ENCODE results near the gene GPR146. TPM values are rescaled to one million over a fixed set of nuclear protein-coding genes. Genes with fewer than 3 reads are reported as not detected.
A peak's percentile ranks its signal among the peaks of the same experiment; 100 is the strongest.
"Not testable (repeated sequence)": the region's sequence is repeated elsewhere in the genome, so short reads cannot be mapped to it uniquely, and the experiment has no call there.

GPR146 gene
- total RNA-seq, 2 experiments from 2014 or later: 0.40 to 2.1 TPM

DNA sequence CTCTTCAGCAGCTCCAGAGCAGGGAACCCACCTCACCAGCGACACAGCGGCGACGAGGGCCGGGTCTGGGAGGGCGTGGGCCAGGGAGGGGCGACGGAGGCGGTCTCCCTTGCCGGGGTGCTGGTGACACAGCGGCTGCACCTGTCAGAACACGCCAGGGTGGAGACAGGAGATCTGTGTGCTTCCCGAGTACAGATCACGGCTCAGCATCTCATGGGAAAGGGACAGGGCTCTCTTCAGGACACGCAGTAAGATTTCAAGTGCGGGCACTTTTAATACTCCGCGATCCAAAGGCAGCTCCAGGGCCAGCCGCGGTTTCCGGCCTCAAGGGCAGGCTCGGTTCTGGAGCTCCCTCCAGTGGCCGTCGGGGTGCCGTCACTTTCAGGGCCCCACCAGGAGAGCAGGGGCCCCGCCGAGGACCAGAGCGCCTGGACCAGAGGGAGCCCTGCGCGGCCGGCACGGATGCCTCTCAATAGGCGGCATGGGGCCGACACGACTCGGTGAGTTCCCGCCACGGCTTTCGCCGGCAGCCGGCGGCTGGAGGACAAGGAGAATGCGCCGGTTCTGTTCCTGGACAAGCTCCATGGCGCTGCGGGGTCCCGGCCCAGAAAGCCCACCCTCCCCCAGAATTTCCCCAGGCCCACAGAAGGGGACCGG, 21.4 kb downstream of the GPR146 start:
- CTCF ChIA-PET: interaction anchor here (0.6 to 4.1 kb wide), 42 partner anchors 9 to 410 kb away, joined by 3 to 322 read pairs (median 4); partner anchors contain the start of genes COX19, CYP2W1, GPER1 and GPR146
- ATAC-seq: peak; percentile 98
- H3K9me3 Mint-ChIP-seq (ENCODE audit: low read depth): peaks cover 5% of the 10 kb centered on the region
- H3K27me3 Mint-ChIP-seq: no peaks in the 10 kb centered on the region
- no peak overlapping the region for H3K4me3 Mint-ChIP-seq
- peak; percentile 87 for DNase-seq
- no peak overlapping the region for H3K27ac Mint-ChIP-seq
- peaks cover 2% of the 10 kb centered on the region for H3K4me1 Mint-ChIP-seq
- no peaks in the 10 kb centered on the region for H3K36me3 Mint-ChIP-seq

DNA sequence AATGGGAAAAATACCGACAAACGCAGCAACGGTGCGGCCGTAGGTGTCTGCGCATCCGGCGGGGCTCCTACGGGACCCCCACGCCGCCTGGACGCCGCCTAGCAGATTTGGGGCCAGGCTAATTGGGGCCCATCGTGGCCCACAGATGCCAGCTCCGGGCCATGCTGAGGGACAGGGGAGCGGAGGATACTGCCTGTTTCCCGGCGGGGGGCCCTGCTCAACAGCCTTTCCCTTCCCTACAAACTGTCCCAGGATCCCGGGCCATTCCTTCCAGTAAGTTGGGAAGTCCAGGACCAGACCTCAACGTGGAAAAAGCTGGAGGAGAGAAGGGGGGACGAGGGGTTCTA, 21.9 kb downstream of the GPR146 start:
- ATAC-seq (no peak), DNase-seq (no peak)
- no peaks in the 10 kb centered on the region for H3K36me3 Mint-ChIP-seq
- no peaks in the 10 kb centered on the region for H3K27me3 Mint-ChIP-seq
- CTCF ChIA-PET: interaction anchor here (0.8 to 4.1 kb wide), 32 partner anchors 9 to 409 kb away, joined by 3 to 322 read pairs (median 6); partner anchors contain the start of genes COX19, GPER1, GPR146 and ZFAND2A
- H3K4me3 Mint-ChIP-seq: no peak overlapping the region
- H3K27ac Mint-ChIP-seq: no peak overlapping the region
- H3K4me1 Mint-ChIP-seq: peaks cover 2% of the 10 kb centered on the region
- H3K9me3 Mint-ChIP-seq (ENCODE audit: low read depth): peaks cover 8% of the 10 kb centered on the region

DNA sequence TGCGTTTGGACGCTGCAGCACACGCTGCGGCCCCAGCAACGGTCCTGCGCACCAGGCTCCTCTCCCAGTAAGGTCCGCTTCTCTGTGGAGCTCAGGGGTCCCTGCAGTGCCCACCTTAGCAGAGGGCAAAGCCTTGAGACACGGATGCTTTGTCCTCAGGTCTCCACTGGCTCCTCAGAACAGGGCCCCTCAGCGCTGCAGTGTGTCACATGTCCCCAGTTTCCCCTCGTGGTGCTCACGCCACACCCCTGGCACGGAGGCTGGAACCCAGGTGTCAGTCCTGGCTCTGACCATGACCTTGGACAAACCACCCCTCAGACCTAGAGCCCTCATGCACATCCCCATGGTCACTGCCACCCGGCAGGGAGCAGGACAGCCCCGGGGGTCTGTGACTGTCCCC, 23.7 kb downstream of the GPR146 start:
- DNase-seq (no peak), ATAC-seq (no peak)
- Mint-ChIP-seq H3K4me3 (no peak overlapping the region), H3K27me3 (no peaks in the 10 kb centered on the region), H3K4me1 (peaks cover 2% of the 10 kb centered on the region), H3K9me3 (ENCODE audit: low read depth) (peaks cover 8% of the 10 kb centered on the region), H3K36me3 (no peaks in the 10 kb centered on the region), H3K27ac (no peak overlapping the region)
- CTCF ChIA-PET: interaction anchor here (2.2 kb wide), 1 partner anchor 75 kb away, joined by 13 read pairs; no protein-coding TSS in a partner anchor

DNA sequence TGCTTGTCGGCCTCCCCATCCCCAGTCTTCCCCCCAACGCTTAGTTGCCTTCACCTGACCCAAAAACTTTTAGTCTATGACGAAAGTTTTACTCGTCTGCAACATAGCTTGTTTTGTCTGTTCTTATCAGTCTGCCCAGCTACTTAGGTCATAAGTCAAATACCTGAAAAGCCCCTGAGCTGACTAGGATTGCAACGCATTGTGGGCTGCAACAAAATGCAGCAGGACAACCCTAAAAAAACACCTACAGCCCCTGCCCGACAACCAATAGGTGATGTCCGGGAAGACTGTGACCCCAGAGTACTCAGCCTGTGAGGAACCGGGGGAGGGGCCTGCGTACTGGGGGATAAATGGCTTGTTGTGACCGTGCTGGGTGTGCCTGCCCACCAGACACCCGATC, 24.3 kb downstream of the GPR146 start:
- ATAC-seq (no peak), DNase-seq (no peak)
- CTCF ChIA-PET: interaction anchor here (2.2 kb wide), 1 partner anchor 75 kb away, joined by 13 read pairs; no protein-coding TSS in a partner anchor
- Mint-ChIP-seq H3K4me1 (peaks cover 2% of the 10 kb centered on the region), H3K9me3 (ENCODE audit: low read depth) (peaks cover 8% of the 10 kb centered on the region), H3K4me3 (no peak overlapping the region), H3K27me3 (no peaks in the 10 kb centered on the region), H3K27ac (no peak overlapping the region), H3K36me3 (no peaks in the 10 kb centered on the region)

DNA sequence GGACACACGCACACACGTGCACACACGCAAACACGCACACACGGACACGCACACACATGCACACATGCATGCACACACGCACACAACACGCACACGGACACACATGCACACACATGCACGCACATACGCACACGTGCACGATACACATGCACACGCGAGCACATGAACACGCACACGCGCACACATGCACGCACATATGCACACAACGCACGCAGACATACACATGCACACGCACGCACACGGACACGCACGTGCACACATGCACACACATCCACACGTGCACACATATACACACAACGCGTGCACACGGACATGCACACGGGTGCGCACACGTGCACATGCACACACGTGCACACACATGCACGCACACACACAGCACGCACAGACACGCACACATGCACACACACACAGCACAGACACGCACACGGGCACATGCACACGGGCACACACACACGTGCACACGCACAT, 26.2 kb downstream of the GPR146 start:
- ATAC-seq: no peak

DNA sequence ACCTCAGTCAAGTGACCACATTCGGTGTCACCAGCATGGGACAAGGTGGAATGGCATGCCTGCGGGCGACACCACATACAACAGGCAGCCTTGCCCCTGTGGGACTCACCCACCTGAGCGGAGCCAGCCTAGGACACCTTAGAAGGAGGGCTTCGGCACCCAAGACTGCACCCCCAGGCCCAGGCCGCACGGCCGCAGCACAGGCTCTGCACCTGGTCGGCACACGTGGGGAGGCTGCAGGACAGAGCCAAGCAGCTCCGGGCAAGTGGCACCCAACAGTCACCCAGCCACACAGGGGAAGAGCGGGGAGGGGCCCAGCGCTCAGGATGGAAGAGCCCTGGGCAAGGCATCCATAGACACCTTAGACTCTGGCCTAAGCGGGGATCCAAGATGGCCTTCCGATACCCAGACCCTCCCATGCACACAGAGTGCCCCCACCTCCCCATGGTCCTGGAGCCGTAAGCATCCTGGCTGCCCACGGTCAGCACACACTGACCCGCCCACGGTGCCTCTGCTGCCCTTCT, 27.4 kb downstream of the GPR146 start:
- DNase-seq (no peak), ATAC-seq (no peak)
- no peak overlapping the region for H3K27ac Mint-ChIP-seq
- no peaks in the 10 kb centered on the region for H3K36me3 Mint-ChIP-seq
- H3K9me3 Mint-ChIP-seq (ENCODE audit: low read depth): peaks cover 8% of the 10 kb centered on the region
- no peaks in the 10 kb centered on the region for H3K4me1 Mint-ChIP-seq
- H3K4me3 Mint-ChIP-seq: no peak overlapping the region
- CTCF ChIA-PET: interaction anchor here (2.0 kb wide), 1 partner anchor 79 kb away, joined by 11 read pairs; no protein-coding TSS in a partner anchor
- no peaks in the 10 kb centered on the region for H3K27me3 Mint-ChIP-seq

More for the DNA sequence above, 26.2 kb downstream of the GPR146 start:
- H3K4me1 Mint-ChIP-seq: peaks cover 1% of the 10 kb centered on the region
- H3K27me3 Mint-ChIP-seq: no peaks in the 10 kb centered on the region
- peaks cover 8% of the 10 kb centered on the region for H3K9me3 Mint-ChIP-seq (ENCODE audit: low read depth)
- H3K36me3 Mint-ChIP-seq: no peaks in the 10 kb centered on the region
- no peak overlapping the region for H3K4me3 Mint-ChIP-seq
- no peak overlapping the region for H3K27ac Mint-ChIP-seq
- CTCF ChIA-PET: no interaction called here
- no peak for DNase-seq

DNA sequence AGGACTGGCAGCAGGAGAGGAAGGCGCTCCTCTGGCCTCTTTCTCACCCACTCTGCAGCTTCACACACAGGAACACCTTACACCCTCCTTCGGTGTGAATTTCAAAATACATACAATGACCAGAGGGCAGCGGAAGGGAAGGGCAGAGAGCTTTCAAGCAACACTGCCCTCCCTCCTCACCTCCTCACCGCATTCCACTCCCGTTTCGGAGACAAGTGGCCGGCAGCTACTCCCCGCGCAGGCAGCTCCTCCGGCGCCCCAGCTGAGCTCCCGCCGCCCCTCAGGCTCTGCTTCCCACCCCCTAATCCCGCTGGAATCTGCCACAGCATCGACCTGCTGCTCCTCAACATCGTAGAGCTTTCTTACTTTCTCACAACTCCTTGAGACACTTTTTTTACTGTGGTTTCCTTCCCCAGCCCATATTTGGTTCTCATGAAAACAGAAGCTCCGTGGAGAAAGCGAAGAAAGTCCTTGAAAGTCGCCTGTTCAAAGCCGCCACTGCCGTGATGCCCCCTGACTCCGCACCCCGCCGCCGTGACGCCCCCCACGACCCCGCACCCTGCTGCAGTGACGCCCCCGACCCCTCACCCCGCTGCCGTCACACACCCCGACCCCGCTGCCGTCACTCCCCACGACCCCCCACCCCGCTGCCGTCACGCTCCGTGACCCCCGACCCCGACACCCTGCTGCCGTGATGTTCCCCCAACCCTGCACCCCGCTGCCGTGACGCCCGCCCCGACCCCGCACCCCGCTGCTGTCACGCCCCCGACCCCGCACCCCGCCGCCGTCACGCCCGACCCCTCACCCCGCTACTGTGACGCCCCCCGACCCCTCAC, 29.0 kb downstream of the GPR146 start:
- DNase-seq (no peak), ATAC-seq (no peak)
- CTCF ChIA-PET: interaction anchor here (2.0 kb wide), 1 partner anchor 80 kb away, joined by 11 read pairs; no protein-coding TSS in a partner anchor
- H3K4me3 Mint-ChIP-seq: no peak overlapping the region
- H3K27me3 Mint-ChIP-seq: no peaks in the 10 kb centered on the region
- peaks cover 8% of the 10 kb centered on the region for H3K9me3 Mint-ChIP-seq (ENCODE audit: low read depth)
- no peaks in the 10 kb centered on the region for H3K4me1 Mint-ChIP-seq
- no peaks in the 10 kb centered on the region for H3K36me3 Mint-ChIP-seq
- H3K27ac Mint-ChIP-seq: no peak overlapping the region

DNA sequence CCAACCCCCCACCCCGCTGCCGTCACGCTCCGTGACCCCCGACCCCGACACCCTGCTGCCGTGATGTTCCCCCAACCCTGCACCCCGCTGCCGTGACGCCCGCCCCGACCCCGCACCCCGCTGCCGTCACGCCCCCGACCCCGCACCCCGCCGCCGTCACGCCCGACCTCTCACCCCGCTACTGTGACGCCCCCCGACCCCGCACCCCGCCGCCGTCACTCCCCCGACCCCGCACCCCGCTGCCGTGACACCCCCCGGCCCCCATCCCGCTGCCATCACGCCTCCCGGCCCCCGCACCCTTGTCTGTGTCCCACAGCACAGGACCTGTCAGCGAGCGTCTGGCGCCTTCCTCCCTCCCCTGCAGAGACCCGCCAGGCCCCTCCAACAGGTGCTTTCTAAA, 29.7 kb downstream of the GPR146 start:
- CTCF ChIA-PET: interaction anchor here (2.0 kb wide), 2 partner anchors 8 to 81 kb away, joined by 10 to 11 read pairs; no protein-coding TSS in a partner anchor
- H3K4me1 Mint-ChIP-seq; H3K9me3 Mint-ChIP-seq (ENCODE audit: low read depth); H3K27me3 Mint-ChIP-seq; H3K27ac Mint-ChIP-seq; DNase-seq; H3K36me3 Mint-ChIP-seq; H3K4me3 Mint-ChIP-seq; ATAC-seq: not testable (repeated sequence)

DNA sequence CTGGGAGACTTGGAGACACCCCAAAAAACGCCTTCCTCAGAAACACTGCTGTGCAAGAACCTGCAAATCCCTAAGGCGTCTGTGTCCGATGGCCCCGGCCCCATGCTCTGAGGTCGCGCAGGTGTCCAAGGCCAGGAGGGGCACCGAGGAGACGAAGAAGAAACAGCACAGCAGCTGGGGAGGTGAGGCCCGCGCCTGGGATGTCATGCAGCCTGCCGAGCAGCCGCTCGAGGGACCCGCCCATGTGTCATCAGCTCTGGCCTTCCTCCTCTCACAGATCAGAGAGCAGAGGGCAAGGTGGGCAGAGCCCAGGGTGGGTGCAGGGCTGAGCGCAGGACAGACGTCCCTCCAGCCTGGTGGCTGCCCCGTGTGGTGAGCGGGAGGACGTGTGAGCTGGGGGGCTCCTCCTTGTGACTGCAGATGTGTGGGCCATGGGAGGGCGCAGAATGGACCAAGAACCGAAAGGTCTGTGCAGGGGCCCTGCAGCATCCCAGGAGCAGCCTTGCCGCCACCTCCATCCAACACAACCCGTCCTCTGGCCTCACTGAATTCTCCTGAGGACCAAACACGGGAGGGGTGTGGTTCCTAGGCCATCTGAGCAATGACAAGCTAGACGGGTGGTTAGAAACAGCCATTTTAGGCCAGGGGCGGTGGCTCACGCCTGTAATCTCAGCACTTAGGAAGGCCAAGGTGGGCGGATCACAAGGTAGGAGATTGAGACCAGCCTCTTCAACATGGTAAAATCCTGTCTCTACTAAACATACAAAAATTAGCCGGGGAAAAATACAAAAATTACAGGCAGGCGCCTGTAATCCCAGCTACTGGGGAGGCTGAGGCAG, 30.5 kb downstream of the GPR146 start:
- no peak overlapping the region for H3K4me3 Mint-ChIP-seq
- CTCF ChIA-PET: interaction anchor here (1.0 to 2.0 kb wide), 3 partner anchors 9 to 113 kb away, joined by 3 to 10 read pairs (median 6); no protein-coding TSS in a partner anchor
- DNase-seq: no peak
- H3K9me3 Mint-ChIP-seq (ENCODE audit: low read depth): peaks cover 8% of the 10 kb centered on the region
- no peaks in the 10 kb centered on the region for H3K36me3 Mint-ChIP-seq
- no peak for ATAC-seq
- H3K4me1 Mint-ChIP-seq: no peaks in the 10 kb centered on the region
- H3K27ac Mint-ChIP-seq: no peak overlapping the region
- no peaks in the 10 kb centered on the region for H3K27me3 Mint-ChIP-seq

DNA sequence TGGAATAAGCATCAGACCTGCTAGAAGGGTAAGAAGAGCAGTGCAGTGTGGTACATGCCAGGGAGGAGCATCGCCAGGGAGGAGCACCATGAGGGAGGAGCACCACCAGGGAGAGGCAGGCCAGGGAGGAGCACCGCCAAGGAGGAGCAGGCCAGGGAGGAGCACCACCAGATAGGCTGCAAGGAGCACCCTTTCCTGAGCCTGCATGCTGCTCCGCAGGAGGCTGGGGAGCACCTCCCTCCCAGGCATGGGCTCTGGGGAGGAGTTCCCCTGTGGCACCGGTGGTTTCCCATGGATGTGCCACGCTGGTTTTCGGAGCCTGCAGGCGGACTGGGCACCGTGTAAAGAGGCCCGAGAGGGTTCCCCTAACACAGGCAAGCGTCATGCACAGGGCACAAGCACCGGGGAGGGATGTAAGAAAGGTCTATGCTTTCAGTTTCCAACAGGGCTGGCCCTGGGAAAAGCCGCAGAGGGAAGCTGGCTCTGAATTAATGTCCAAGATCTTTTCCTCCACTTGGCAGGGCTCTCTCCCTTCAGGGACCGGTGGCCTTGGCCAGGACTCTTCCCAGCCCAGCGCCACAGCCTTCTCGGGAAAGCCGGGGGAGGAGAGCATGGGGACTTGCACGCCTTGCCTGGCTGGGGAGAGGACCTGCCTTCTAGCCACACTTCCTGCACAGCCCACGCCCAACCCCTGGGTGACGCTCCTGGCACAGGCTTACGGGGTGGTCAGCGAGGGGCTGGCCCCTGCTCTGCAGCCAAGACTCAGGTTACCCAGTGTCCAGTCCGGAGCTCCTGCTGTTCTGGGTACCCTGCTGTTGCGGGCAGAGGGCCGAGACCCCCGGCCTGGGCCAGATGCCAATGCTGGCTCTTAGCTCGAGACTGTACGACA, 32.1 kb downstream of the GPR146 start:
- CTCF ChIA-PET: interaction anchor here (0.8 to 2.0 kb wide), 3 partner anchors 9 to 84 kb away, joined by 3 to 10 read pairs (median 3); no protein-coding TSS in a partner anchor
- Mint-ChIP-seq H3K27me3 (no peaks in the 10 kb centered on the region), H3K4me3 (no peak overlapping the region), H3K27ac (no peak overlapping the region), H3K4me1 (no peaks in the 10 kb centered on the region), H3K9me3 (ENCODE audit: low read depth) (no peaks in the 10 kb centered on the region), H3K36me3 (no peaks in the 10 kb centered on the region)
- no peak for DNase-seq
- no peak for ATAC-seq

DNA sequence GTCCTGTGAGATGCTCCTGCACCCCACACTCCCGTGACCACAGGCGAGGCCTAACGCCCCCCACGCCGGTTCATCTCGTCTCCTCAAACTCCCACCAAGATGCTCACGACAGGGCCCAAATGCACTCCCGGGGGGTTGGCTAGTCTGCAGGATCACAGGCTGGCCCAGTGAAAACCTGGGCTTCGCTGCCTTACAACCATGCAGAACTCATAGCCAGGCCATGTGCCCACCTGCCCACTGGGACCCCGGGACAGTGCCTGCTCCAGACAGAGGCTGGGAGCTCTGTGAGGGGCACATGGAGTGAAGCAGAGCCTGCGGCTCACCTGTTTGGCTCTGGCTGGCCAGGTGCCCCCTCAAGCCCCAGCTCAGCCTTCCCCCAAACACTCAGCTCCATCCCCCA, 34.2 kb downstream of the GPR146 start:
- CTCF ChIA-PET: interaction anchor here (1.2 to 2.4 kb wide), 3 partner anchors 13 to 98 kb away, joined by 4 to 10 read pairs (median 6); no protein-coding TSS in a partner anchor
- Mint-ChIP-seq H3K27ac (no peak overlapping the region), H3K36me3 (no peaks in the 10 kb centered on the region), H3K4me1 (no peaks in the 10 kb centered on the region), H3K27me3 (no peaks in the 10 kb centered on the region), H3K9me3 (ENCODE audit: low read depth) (no peaks in the 10 kb centered on the region), H3K4me3 (no peak overlapping the region)
- ATAC-seq: no peak
- DNase-seq: no peak

DNA sequence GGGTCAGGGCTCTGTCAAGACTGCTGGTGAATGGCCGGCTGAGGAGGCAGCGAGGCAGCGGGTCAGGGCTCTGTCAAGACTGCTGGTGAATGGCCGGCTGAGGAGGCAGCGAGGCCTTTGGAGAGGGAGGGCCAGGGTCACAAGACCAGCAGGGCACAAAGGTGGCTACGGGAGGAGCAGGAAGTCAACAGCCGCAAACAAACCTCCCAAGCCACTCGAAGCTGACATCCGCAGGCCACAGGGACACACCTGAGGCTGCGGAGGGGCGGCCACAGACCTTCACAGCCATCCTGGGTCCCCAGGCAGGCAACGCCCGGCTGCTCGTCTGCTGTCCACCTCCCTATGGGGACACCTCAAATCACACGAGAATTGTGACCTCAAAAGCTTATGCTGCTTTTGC, 34.6 kb downstream of the GPR146 start:
- H3K27ac Mint-ChIP-seq: no peak overlapping the region
- no peaks in the 10 kb centered on the region for H3K27me3 Mint-ChIP-seq
- no peaks in the 10 kb centered on the region for H3K36me3 Mint-ChIP-seq
- no peaks in the 10 kb centered on the region for H3K9me3 Mint-ChIP-seq (ENCODE audit: low read depth)
- H3K4me3 Mint-ChIP-seq: no peak overlapping the region
- CTCF ChIA-PET: interaction anchor here (1.0 to 2.4 kb wide), 3 partner anchors 86 to 98 kb away, joined by 3 to 10 read pairs (median 6); no protein-coding TSS in a partner anchor
- no peaks in the 10 kb centered on the region for H3K4me1 Mint-ChIP-seq
- ATAC-seq: no peak
- DNase-seq: no peak
